Activated CD4-positive, alpha-beta T cell treated with anti-CD3 and anti-CD28 coated beads for 48 hours (primary cell): ENCODE results near the gene ATP6AP2.
"Not testable (repeated sequence)": the region's sequence is repeated elsewhere in the genome, so short reads cannot be mapped to it uniquely, and the experiment has no call there.

Source experiments
- DNase-seq: peaks from one replicate; pipeline ENCODE4 v3.0.0-alpha.2; 2020

Gene ATP6AP2

DNA sequence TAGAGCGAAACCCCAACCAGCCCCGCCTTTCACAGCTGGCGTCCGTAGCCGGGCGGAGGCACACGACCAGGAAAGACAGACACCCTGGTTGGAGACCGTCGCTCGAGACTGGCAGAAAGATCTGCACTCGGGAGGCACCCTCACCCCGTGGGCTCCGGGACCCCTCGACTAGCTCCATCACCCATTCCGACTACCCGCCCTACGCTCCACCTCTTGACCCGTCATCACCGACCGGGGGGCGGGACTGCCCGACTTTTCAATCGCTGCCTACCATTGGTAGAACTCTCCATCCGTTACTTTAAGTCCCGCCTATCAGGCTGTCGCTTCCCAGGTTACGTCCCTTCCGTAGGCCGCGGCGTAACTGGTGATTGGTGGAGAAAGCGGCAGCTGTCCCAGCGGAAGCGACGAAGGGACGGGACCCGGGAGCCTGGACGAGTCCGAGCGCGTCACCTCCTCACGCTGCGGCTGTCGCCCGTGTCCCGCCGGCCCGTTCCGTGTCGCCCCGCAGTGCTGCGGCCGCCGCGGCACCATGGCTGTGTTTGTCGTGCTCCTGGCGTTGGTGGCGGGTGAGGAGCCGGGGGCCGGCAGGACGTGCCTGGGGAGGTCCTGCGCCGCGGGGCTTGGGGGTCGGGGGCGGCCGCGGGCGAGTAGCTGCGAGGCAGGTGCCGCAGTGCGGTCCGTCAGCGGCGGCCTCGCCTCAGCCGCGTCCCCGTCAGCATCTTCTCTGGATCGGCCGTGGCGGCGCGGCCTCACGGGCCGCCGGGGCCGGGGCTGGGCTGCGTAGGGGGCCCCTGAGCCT is at the start of gene ATP6AP2:
TSS of gene ATP6AP2 (plus strand) at position 434 of the 799 bp plus-strand sequence. CDS start at position 530, 96 bp downstream.
- peak; percentile 93 for DNase-seq

DNA sequence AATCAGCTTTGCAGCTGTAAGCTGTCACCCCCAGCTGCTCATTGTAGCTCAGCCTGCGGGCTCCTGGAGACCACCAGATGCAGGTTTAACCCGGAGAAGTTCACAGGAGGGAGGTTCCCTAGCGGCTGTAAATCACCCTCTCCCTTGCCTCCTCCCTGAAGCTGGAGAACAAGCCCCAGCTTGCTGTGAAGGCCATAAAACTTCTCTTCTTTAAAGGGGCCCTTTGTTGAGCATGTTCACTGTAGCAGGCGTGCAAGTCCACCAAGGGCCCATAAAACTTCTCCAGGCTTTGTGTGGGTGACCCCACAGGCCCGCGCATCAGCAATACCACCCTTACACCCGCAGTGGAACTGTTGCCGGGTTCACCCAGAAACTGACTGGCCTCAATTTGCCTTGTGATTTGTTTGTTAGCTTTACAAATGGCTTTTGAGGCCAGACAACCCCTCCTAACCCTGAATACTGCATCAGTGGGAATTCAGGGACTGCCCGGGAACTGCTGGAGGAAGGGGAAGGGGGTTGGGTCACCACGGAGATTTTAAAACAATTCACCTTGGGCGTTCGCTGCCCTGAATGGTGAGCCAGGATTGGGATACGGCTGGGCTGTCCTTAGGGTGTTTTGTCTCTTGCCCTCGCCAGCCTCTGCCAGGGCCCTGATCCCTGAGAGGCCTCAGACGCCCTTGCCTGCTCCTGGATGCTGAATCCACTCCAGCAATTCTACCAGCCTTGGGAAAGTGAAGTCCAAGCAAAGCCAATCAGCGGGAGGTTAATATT is 49.5 kb upstream of the ATP6AP2 start:
- no peak for DNase-seq

DNA sequence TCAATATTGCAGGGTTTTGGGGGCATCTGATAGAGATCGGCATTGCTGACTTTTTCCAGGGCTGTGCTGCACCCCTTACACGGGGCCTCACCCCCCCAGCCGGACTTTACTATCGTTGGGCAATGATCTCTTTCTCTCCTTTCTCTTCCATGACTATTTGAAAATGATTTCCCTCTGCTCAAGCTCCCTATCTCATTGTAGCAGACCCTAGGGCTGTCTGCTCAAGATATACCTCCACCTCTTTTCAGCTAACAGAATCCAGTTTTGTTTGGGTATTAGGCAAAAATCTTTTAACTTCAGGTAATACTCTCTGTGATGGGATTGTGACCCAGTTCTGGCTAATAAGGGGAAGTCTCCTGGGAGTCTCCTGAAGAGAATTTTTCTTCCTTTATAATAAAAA is 43.5 kb upstream of the ATP6AP2 start:
- no peak for DNase-seq

GRCh38 chrX:40538406-40538805 is 42.4 kb upstream of the ATP6AP2 start:
- DNase-seq: no peak

DNA sequence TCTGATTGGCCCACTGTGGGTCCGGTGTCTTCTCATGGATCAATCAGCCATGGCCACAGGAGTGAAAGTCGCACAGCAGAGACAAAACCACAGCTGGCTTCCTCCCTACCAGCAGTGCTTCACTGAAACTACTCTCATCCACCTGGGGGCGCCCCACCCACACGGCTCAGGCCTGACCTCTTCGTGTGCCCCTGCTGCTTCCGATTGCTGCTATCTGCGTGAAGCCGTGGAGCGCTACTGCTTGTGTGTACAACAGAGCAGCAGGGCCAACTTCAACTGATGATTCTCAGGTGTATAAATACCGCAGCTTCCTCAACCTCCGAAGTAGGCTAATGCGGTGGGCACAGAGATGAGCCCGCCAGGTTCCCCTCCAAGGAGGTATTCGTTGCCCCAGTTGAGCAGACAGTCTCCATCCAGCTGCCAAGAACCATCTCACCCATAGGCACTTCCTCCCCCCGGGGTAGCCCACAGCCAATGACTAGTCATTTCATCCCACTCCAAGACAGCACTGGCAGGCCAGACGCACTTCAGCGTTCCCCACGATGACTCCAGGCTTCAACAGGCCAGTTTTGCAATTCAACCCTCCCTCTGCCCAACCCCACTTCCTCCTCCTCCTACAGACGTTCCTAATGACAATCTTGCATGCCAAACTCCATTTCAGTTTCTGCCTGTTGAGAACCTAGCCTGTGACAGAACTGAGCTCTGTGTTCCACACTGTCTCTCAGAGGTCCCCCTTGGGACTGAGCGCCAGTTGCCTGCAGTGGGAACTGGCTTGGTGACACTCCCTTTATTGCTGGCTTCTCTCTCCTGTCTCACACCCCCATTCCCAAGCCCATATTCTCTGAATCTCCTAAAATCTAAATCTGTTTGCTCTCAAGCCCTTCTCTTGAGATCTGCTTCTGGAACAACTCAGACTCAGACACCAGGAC is 41.3 kb upstream of the ATP6AP2 start:
- peak; percentile 82 for DNase-seq

- DNase-seq: no peak
Observed at GRCh38 chrX:40542208-40542607, 38.6 kb upstream of the ATP6AP2 start.

GRCh38 chrX:40542972-40543371 is 37.8 kb upstream of the ATP6AP2 start:
- DNase-seq: no peak

DNA sequence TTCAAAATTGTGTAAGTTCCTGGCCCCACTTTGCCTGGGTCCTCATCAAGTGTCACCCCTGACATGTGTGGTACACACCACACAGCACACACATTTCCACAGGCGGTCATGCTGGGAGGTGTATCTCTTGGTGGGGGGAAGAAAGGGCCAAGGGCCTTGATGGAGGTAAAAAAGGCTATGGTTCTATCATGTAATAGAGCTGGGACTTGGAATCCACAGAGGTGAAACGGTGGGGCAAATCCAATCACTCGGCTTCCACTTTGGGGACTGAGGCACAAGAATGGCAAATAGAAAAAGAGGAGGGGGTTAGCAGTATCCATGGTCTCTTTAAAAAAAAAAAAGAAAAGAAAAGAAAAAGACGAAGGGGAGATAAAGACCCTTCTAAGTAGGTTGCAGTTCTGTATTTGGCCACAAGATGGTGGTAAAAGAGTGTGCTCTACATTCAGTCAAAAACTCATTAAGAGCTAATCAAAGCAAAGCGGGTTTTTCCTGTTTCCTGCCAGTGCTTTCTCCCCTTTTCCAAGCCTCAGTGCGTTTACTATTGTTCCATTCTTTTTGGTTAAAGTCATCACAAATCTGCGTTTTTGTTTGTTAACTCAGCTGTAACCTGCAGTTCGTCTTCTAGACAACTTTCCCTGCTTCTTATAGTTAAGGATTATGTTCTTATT is 37.0 kb upstream of the ATP6AP2 start:
- DNase-seq: no peak

GRCh38 chrX:40544343-40545266 is 36.2 kb upstream of the ATP6AP2 start:
- no peak for DNase-seq

DNA sequence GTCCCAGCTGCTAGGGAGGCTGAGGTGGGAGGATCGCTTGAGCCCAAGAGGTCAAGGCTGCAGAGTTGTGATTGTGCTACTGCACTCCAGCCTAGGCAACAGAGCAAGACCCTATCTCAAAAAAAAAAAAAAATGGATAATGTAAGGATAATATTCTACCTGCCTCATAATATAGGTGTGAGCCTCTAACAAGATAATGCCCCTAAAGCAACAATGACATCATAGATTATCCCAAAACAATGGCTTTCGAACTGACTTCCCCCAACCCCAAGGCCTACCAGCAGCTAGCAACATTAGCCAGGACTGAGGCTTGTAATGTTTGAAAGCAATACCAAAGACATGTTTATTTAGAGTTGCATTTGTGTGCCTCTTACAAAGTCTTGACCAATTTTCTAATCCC is 33.9 kb upstream of the ATP6AP2 start:
- DNase-seq: no peak

- DNase-seq: no peak
Observed at GRCh38 chrX:40550066-40550465, 30.7 kb upstream of the ATP6AP2 start.

DNA sequence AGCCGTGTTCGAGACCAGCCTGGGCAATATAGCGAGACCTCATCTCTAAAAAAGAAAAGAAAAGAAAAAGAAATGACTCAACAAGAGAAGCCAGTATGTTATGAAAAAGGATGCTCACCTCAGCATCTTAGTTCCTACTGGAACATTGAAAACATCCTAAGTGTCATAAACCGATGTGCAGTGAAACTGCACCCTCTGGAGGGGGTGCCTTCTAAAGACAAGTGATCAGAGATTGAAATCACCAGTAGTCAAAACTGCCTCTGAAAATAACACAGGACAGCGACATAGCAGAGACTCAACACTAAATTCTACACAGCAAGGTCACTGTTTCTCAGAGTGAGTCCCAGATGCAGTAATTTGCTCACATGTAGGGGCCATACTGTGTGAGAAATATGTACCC is 28.0 kb upstream of the ATP6AP2 start:
- DNase-seq: no peak

DNA sequence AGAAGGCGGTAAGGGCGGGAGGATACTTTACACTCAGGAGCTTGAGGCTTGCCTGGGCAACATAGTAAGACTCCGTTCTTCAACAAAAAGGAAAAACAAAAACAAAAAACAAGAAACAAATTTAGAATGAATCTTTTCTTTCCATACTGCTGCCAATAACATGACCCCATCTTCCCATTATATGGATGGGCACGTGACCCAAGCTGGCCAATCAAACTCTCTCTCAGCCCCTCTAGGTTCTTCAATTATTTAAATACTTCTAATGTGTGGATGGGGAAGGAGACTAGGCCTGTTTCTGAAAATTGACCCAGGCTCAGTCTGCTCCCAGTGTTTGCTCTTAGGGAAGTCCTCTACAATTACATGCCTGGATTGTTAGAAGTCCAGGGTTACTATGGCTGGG is 22.2 kb upstream of the ATP6AP2 start:
- DNase-seq: no peak

DNA sequence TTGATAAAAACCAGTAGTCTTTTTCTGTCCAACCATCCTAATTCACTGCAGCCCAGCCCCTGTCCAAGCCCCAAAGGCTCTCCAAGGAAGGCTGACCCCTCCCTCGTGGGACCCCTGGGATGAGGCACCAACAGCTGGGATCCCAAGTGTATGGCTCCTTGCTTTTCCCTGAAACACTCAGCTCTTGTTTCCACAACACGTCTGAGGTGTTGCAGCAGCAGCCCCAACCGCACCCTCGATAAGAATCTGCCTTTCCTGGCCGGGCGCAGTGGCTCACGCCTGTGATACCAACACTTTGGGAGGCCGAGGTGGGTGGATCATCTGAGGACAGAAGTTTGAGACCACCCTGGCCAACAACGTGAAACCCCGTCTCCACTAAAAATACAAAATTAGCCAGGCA is 17.0 kb upstream of the ATP6AP2 start:
- DNase-seq: no peak

- no peak for DNase-seq
Observed at GRCh38 chrX:40564447-40564846, 16.3 kb upstream of the ATP6AP2 start.

- peak; percentile 9 for DNase-seq
Observed at GRCh38 chrX:40570346-40571093, 10.2 kb upstream of the ATP6AP2 start.

- peak; percentile 67 for DNase-seq
Observed at GRCh38 chrX:40571164-40571563, 9.6 kb upstream of the ATP6AP2 start.

GRCh38 chrX:40571600-40571999 is 9.2 kb upstream of the ATP6AP2 start:
- DNase-seq: no peak

GRCh38 chrX:40573763-40574162 is 7.0 kb upstream of the ATP6AP2 start:
- peak; percentile 31 for DNase-seq

- not testable (repeated sequence) for DNase-seq
Observed at GRCh38 chrX:40575411-40575810, 5.4 kb upstream of the ATP6AP2 start.

- DNase-seq: no peak
Observed at GRCh38 chrX:40576291-40576690, 4.5 kb upstream of the ATP6AP2 start.
